ENCODE data around the gene FASN. TPM values are rescaled to one million over a fixed set of nuclear protein-coding genes. Genes with fewer than 3 reads are reported as not detected.

FASN gene
- total and polyA plus RNA-seq, 2 experiments from 2014 or later = 12.7 to 38.2 TPM

DNA sequence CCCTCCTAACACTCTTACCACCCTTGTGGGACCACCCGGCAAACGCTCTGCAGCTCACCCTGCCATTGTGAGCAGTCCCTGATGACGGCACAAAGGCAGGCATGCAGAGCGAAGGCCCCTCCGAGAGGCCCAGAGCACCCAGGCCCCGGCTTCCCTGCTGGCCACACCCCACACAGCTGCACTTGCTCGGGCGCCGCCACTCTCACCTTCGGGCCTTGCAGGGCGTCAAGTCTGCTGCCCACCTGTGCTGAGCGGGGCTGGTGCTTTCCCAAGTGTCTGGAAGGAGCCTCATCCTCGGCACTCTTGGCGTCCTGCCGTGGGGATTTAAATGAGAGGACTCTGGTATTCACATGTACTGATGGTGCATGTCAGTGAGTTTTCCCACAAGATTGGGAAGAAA, 30.3 kb upstream of the FASN start:
- no peaks in the 10 kb centered on the region for H3K36me3 ChIP-seq (ENCODE audit: low read depth)
- H2AFZ ChIP-seq = no peak overlapping the region
- no peak overlapping the region for H3K4me3 ChIP-seq
- in situ Hi-C loops (cut with MboI) = no loop called here
- no peaks in the 10 kb centered on the region for H3K27me3 ChIP-seq (replicated peaks; ENCODE audit: insufficient read depth)
- no peak overlapping the region for H3K9ac ChIP-seq
- 89 to 90% methylated on average over 13 of the region's 15 CpGs for WGBS, 2 experiments (ENCODE audit: low coverage in 1 of 2, low lambda C conversion rate in 2 of 2, missing lambda C conversion rate in 2 of 2)
- no peaks in the 10 kb centered on the region for H3F3A ChIP-seq (ENCODE audit: insufficient read depth)
- no peaks in the 10 kb centered on the region for H3K79me2 ChIP-seq (ENCODE audit: insufficient read depth)
- H3K27ac ChIP-seq = no peak overlapping the region
- no peaks in the 10 kb centered on the region for H4K20me1 ChIP-seq (ENCODE audit: insufficient read depth)
- H3K4me2 ChIP-seq (ENCODE audit: unreplicated experiment) = no peak overlapping the region
- H3K9me3 ChIP-seq (ENCODE audit: low read depth) = no peaks in the 10 kb centered on the region
- no peak for DNase-seq
- TF ChIP-seq EZH2phosphoT487 (IDR thresholded peaks at IDR 0.05; ENCODE audit: insufficient read depth, low read depth) = no peak
- no peak for TF ChIP-seq EZH2 (IDR thresholded peaks at IDR 0.05; ENCODE audit: insufficient read depth, poor library complexity, severe bottlenecking)
- no peaks in the 10 kb centered on the region for H3K9me2 ChIP-seq (ENCODE audit: insufficient read depth)
- H3K4me1 ChIP-seq (ENCODE audit: insufficient read depth) = 0 out of 2 replicates have a peak, but pooled peaks cover 1% of the 10 kb centered on the region

- Histone ChIP-seq H3K27me3 (replicated peaks; ENCODE audit: insufficient read depth) (no peaks in the 10 kb centered on the region), H3K9me2 (ENCODE audit: insufficient read depth) (no peaks in the 10 kb centered on the region), H3K9ac (no peak overlapping the region), H3K4me1 (ENCODE audit: insufficient read depth) (no peaks in the 10 kb centered on the region), H3K27ac (no peak overlapping the region), H3K79me2 (ENCODE audit: insufficient read depth) (no peaks in the 10 kb centered on the region), H3K9me3 (ENCODE audit: low read depth) (no peaks in the 10 kb centered on the region), H4K20me1 (ENCODE audit: insufficient read depth) (no peaks in the 10 kb centered on the region), H3K36me3 (ENCODE audit: low read depth) (no peaks in the 10 kb centered on the region), H3K4me3 (no peak overlapping the region), H3F3A (ENCODE audit: insufficient read depth) (no peaks in the 10 kb centered on the region), H2AFZ (no peak overlapping the region), H3K4me2 (ENCODE audit: unreplicated experiment) (no peak overlapping the region)
- no peak for TF ChIP-seq EZH2phosphoT487 (IDR thresholded peaks at IDR 0.05; ENCODE audit: insufficient read depth, low read depth)
- no peak for TF ChIP-seq EZH2 (IDR thresholded peaks at IDR 0.05; ENCODE audit: insufficient read depth, poor library complexity, severe bottlenecking)
- in situ Hi-C loops (cut with MboI) = no loop called here
- DNase-seq = no peak
- 89 to 91% methylated on average over 9 of the region's 9 CpGs for WGBS, 2 experiments (ENCODE audit: low coverage in 1 of 2, low lambda C conversion rate in 2 of 2, missing lambda C conversion rate in 2 of 2)
Measured at GRCh38 chr17:82127704-82128103, 29.7 kb upstream of the FASN start.

DNA sequence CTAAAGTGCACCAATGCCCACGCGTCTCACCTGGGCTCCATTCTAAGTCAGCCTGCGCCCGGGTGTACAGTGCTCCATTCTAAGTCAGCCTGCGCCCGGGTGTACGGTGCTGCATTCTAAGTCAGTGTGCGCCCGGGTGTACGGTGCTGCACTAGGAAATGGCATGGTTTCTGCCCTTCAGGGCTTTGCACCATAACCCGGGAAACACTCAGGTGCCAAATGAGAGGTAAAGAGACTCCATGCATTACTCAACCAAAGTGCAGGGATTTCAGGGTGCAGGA, 29.2 kb upstream of the FASN start:
- TF ChIP-seq EZH2phosphoT487 (IDR thresholded peaks at IDR 0.05; ENCODE audit: insufficient read depth, low read depth) (no peak), EZH2 (IDR thresholded peaks at IDR 0.05; ENCODE audit: insufficient read depth, poor library complexity, severe bottlenecking) (no peak)
- Histone ChIP-seq H3K36me3 (ENCODE audit: low read depth) (no peaks in the 10 kb centered on the region), H3K27ac (no peak overlapping the region), H3K4me3 (no peak overlapping the region), H2AFZ (no peak overlapping the region), H3K9me3 (ENCODE audit: low read depth) (no peaks in the 10 kb centered on the region), H3K9ac (no peak overlapping the region), H3K9me2 (ENCODE audit: insufficient read depth) (no peaks in the 10 kb centered on the region), H3F3A (ENCODE audit: insufficient read depth) (no peaks in the 10 kb centered on the region), H3K4me2 (ENCODE audit: unreplicated experiment) (no peak overlapping the region), H3K79me2 (ENCODE audit: insufficient read depth) (no peaks in the 10 kb centered on the region), H4K20me1 (ENCODE audit: insufficient read depth) (no peaks in the 10 kb centered on the region), H3K27me3 (replicated peaks; ENCODE audit: insufficient read depth) (no peaks in the 10 kb centered on the region), H3K4me1 (ENCODE audit: insufficient read depth) (no peaks in the 10 kb centered on the region)
- no peak for DNase-seq
- in situ Hi-C loops (cut with MboI) = no loop called here
- 93 to 94% methylated on average over 11 of the region's 11 CpGs for WGBS, 2 experiments (ENCODE audit: low coverage in 1 of 2, low lambda C conversion rate in 2 of 2, missing lambda C conversion rate in 2 of 2)

DNA sequence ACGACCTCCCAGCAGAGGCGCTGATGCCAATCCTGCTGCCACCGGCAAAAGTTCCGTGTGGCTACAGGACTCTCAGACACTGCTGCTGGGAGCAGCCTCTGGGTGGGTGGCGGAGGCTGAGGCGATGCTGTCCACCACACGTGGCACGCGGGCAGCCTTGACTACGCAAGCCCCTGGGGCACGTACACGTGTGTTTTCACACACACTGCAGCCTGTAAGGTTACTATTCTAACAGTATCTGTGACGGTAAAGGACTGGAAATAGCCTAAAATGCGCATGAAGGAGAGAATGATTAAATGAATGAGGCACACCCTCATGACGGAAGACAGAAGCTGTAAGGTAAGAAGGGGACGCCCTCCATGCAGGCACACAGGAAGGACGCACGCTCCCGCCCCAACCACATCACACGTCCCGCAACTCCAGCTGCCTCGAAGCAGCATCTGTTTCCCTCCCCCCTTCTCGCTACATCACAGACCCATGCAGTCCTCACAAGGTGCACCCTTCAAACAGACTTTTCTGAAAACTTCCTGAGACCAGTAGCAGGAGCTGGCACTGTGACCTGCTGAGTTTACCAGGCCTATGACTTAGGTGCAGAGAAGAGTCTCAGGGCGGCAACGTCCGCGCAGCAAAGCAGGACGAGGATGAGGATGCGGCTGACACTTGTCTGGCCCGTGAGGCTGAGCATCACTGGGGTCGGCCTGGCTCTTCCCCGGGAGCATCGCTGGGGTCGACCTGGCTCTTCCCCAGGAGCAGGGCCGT, 28.7 kb upstream of the FASN start:
- H3K9me3 ChIP-seq (ENCODE audit: low read depth) = no peaks in the 10 kb centered on the region
- H3K27me3 ChIP-seq (replicated peaks; ENCODE audit: insufficient read depth) = no peaks in the 10 kb centered on the region
- no peak overlapping the region for H3K4me2 ChIP-seq (ENCODE audit: unreplicated experiment)
- 94 to 95% methylated on average over 35 of the region's 35 CpGs for WGBS, 2 experiments (ENCODE audit: low coverage in 1 of 2, low lambda C conversion rate in 2 of 2, missing lambda C conversion rate in 2 of 2)
- no peaks in the 10 kb centered on the region for H3K36me3 ChIP-seq (ENCODE audit: low read depth)
- H3K27ac ChIP-seq = no peak overlapping the region
- no peak overlapping the region for H2AFZ ChIP-seq
- H3F3A ChIP-seq (ENCODE audit: insufficient read depth) = no peaks in the 10 kb centered on the region
- TF ChIP-seq EZH2 (IDR thresholded peaks at IDR 0.05; ENCODE audit: insufficient read depth, poor library complexity, severe bottlenecking) (no peak), EZH2phosphoT487 (IDR thresholded peaks at IDR 0.05; ENCODE audit: insufficient read depth, low read depth) (no peak)
- no peak overlapping the region for H3K9ac ChIP-seq
- no peaks in the 10 kb centered on the region for H3K79me2 ChIP-seq (ENCODE audit: insufficient read depth)
- H4K20me1 ChIP-seq (ENCODE audit: insufficient read depth) = no peaks in the 10 kb centered on the region
- in situ Hi-C loops (cut with MboI) = no loop called here
- no peaks in the 10 kb centered on the region for H3K4me1 ChIP-seq (ENCODE audit: insufficient read depth)
- H3K9me2 ChIP-seq (ENCODE audit: insufficient read depth) = no peaks in the 10 kb centered on the region
- no peak overlapping the region for H3K4me3 ChIP-seq
- no peak for DNase-seq

Data from GM23248 (cell line).